ENCODE results near the gene CFAP97D1.

Gene CFAP97D1

DNA sequence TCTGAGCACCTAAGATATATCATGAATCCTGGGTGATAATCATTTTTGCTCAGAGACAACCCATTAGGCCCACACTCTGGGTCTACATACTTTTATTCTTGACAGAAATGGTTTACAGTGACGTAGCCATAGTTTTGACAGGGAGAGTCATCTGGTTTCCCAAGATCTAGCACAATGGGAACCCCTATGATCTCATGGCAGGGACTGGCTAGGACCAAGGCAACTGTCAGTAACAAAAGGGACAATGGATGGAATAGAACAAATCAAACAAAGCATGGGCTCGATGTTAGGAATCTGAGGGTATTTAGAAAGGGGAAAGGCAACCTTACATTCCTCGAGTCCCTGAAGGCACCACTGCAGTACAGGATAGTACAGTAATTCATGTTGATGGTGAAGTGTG lies 20.5 kb downstream of the CFAP97D1 start:
- Histone ChIP-seq H3K4me1 (no peaks in the 10 kb centered on the region), H3K36me3 (peaks cover 3 to 18% (median 15%) of the 10 kb centered on the region in 3 donors), H3K27ac (no peak overlapping the region), H3K9me3 (no peaks in the 10 kb centered on the region), H3K27me3 (no peaks in the 10 kb centered on the region), H3K4me3 (no peak overlapping the region)
- DNase-seq, result no peak
- intact Hi-C loops (cut with DNase I; ENCODE audit: low total_unique reads), result no loop called here
- TF ChIP-seq, protein P1, sequence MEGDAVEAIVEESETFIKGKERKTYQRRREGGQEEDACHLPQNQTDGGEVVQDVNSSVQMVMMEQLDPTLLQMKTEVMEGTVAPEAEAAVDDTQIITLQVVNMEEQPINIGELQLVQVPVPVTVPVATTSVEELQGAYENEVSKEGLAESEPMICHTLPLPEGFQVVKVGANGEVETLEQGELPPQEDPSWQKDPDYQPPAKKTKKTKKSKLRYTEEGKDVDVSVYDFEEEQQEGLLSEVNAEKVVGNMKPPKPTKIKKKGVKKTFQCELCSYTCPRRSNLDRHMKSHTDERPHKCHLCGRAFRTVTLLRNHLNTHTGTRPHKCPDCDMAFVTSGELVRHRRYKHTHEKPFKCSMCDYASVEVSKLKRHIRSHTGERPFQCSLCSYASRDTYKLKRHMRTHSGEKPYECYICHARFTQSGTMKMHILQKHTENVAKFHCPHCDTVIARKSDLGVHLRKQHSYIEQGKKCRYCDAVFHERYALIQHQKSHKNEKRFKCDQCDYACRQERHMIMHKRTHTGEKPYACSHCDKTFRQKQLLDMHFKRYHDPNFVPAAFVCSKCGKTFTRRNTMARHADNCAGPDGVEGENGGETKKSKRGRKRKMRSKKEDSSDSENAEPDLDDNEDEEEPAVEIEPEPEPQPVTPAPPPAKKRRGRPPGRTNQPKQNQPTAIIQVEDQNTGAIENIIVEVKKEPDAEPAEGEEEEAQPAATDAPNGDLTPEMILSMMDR (IDR thresholded peaks at IDR 0.05), result no peak

DNA sequence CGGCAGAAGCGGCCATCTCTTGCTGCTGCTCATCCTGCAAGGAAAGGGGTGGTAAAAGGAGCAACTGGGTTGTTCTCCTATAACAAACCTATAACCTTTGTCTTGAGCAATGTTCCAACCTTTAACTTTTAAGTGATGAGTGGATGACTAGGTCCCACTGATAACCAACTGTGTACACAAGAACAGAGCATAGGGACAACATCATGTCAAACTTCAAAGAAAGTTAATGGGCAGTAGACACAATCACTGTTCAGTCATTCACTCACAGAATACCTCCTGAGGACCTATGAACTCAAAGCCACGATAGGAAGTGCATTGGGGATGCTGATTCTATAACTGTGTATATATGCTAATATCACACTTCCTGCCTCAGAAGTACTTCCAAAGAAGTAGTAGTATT lies 21.6 kb downstream of the CFAP97D1 start:
- no peak overlapping the region for H3K4me3 ChIP-seq
- no peak overlapping the region for H3K27ac ChIP-seq
- H3K27me3 ChIP-seq, result no peaks in the 10 kb centered on the region

DNA sequence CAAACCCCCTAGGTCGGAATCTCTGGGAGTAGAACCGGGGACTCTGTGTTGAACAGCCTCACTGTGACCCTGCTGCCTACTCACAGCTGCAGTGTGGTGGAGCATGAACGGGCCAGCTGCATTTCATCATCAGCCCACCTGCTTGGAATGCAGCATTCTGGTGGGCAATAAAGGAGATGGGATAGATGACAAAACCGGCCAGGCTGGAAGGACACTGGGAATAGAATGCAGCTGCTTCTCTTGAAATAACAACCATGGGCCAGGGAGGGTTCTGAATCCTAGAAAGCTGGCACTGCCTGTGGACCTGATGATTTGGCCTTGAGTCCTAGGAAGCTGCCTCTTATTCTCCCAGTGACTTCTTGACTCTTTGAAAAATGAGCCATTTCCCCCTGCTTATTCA lies 23.5 kb downstream of the CFAP97D1 start:
- no peak for DNase-seq
- Histone ChIP-seq H3K27me3 (no peaks in the 10 kb centered on the region), H3K36me3 (peaks cover 5 to 27% (median 27%) of the 10 kb centered on the region in 3 donors), H3K4me3 (no peak overlapping the region), H3K27ac (no peak overlapping the region), H3K4me1 (no peaks in the 10 kb centered on the region), H3K9me3 (no peaks in the 10 kb centered on the region)
- intact Hi-C loops (cut with DNase I; ENCODE audit: low total_unique reads), result no loop called here
- TF ChIP-seq, protein P1 (IDR thresholded peaks at IDR 0.05), result no peak

More for the DNA sequence above, 21.6 kb downstream of the CFAP97D1 start:
- H3K9me3 ChIP-seq, result no peaks in the 10 kb centered on the region
- DNase-seq, result no peak
- H3K36me3 ChIP-seq, result peaks cover 3 to 21% (median 19%) of the 10 kb centered on the region in 3 donors
- TF ChIP-seq, protein P1 (IDR thresholded peaks at IDR 0.05), result no peak
- no peaks in the 10 kb centered on the region for H3K4me1 ChIP-seq
- intact Hi-C loops (cut with DNase I; ENCODE audit: low total_unique reads), result no loop called here

DNA sequence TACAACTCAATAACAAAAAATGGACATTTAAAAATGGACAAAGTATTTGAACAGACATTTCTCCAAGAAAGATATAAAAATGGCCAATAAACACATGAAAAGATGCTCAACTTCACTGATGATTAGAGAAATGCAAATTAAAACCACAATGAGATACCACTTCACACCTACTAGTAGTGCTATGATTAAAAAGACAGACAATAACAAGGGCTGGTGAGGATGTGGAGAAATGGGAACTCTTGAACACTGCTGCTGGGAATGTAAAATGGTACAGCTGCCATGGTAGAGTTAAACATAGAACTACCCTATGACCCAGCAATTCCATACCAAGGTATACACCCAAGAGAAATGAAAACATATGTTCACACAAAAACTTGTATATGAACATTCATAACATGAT lies 24.9 kb downstream of the CFAP97D1 start:
- H3K27ac ChIP-seq, result no peak overlapping the region
- H3K9me3 ChIP-seq, result no peaks in the 10 kb centered on the region
- no peak for DNase-seq
- H3K27me3 ChIP-seq, result no peaks in the 10 kb centered on the region
- TF ChIP-seq, protein P1 (IDR thresholded peaks at IDR 0.05), result no peak
- no peaks in the 10 kb centered on the region for H3K4me1 ChIP-seq
- H3K36me3 ChIP-seq, result peaks cover 9 to 39% (median 28%) of the 10 kb centered on the region in 3 donors
- intact Hi-C loops (cut with DNase I; ENCODE audit: low total_unique reads), result no loop called here
- H3K4me3 ChIP-seq, result no peak overlapping the region

DNA sequence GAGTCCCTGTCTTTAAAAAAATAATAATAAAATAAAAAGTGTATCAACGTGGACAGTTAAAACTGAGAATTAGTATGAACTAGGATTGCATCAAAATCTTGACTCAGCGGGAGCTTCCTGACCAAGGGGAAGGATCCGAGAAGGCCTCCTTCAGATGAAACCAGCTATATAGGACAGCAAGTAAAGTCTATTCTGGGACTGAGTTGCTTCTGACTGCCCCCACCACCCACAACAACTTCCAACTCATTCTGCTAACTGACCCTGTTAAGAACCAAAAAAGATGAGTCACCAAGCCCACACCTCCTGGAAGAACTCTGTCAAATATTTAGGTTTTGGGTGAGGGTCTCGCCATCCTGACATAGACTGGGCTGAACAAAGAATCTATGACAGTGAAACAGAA lies 27.8 kb downstream of the CFAP97D1 start:
- no peaks in the 10 kb centered on the region for H3K4me1 ChIP-seq
- intact Hi-C loops (cut with DNase I; ENCODE audit: low total_unique reads), result no loop called here
- no peak overlapping the region for H3K27ac ChIP-seq
- H3K27me3 ChIP-seq, result no peaks in the 10 kb centered on the region
- no peak overlapping the region for H3K4me3 ChIP-seq
- no peak for DNase-seq
- TF ChIP-seq, protein P1 (IDR thresholded peaks at IDR 0.05), result no peak
- peaks cover 26 to 58% (median 31%) of the 10 kb centered on the region in 3 donors for H3K36me3 ChIP-seq
- no peaks in the 10 kb centered on the region for H3K9me3 ChIP-seq

DNA sequence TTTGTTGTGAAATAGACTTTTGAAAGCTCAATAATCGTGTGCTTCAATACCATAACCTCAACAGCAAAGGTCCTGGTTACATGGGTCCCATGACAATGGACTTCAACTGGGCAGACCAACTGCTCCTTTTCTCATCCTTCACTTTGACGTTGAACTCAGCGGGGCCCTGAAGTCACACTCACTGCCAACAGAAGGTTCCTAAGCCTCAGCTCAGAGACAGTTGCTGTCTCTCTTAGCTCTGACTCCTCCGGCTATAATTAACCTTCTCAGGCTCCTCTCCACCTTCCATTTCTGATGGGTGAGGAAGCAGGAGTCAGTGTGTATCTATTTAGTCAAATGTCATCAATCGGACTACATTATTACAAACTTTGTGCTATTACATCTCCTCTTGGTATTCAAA lies 28.9 kb downstream of the CFAP97D1 start:
- Histone ChIP-seq H3K27ac (no peak overlapping the region), H3K36me3 (peaks cover 17 to 63% (median 42%) of the 10 kb centered on the region in 3 donors), H3K9me3 (no peaks in the 10 kb centered on the region), H3K4me3 (no peak overlapping the region), H3K27me3 (no peaks in the 10 kb centered on the region), H3K4me1 (no peaks in the 10 kb centered on the region)
- DNase-seq, result no peak
- TF ChIP-seq, protein P1 (IDR thresholded peaks at IDR 0.05), result no peak
- intact Hi-C loops (cut with DNase I; ENCODE audit: low total_unique reads), result no loop called here

Measured in tibial artery (tissue), 4 donors.